HepG2 (cell line): Measurements from ENCODE around the gene FAIM2.

Experiments
- CHCHD3 ChIP-seq: sonication (generic); formaldehyde crosslinking; IDR thresholded peaks from 2 replicates; pipeline ENCODE4 v1.8.0; 2022; ENCODE audit warnings: mild to moderate bottlenecking, missing genetic modification reagents, moderate library complexity
- DNMT3B ChIP-seq: conservative IDR thresholded peaks from 2 replicates; pipeline ENCODE4 v1.6.1; 2016; ENCODE audit warnings: missing biosample characterization, control low read depth
- GABPA ChIP-seq, 2 experiments: IDR thresholded peaks; 2 replicates each; pipeline ENCODE4 v1.6.1; 2011 to 2016; ENCODE audit warnings: low read depth in 2 of 2, low read length in 1 of 2, missing biosample characterization in 1 of 2, missing genetic modification characterization in 1 of 2
- KDM1A ChIP-seq: IDR thresholded peaks from 2 replicates; pipeline ENCODE4 v1.6.1; 2016; ENCODE audit warnings: missing compliant biosample characterization
- MIER2 ChIP-seq: IDR thresholded peaks from 2 replicates; pipeline ENCODE4 v1.6.1; 2016; ENCODE audit warnings: missing biosample characterization, missing genetic modification reagents
- NFE2L2 ChIP-seq: fragments of 150-350 bp; IDR thresholded peaks from 2 replicates; pipeline ENCODE4 v1.6.1; 2014; ENCODE audit warnings: low read length
- TF ChIP-seq, protein P1 (sequence below): IDR thresholded peaks from 2 replicates; pipeline ENCODE4 v1.6.1; 2012; ENCODE audit warnings: inconsistent platforms
- TF ChIP-seq, protein P2 (sequence below): IDR thresholded peaks from 2 replicates; pipeline ENCODE4 v1.4.0; 2020; ENCODE audit warnings: mild to moderate bottlenecking, missing genetic modification reagents

DNA sequence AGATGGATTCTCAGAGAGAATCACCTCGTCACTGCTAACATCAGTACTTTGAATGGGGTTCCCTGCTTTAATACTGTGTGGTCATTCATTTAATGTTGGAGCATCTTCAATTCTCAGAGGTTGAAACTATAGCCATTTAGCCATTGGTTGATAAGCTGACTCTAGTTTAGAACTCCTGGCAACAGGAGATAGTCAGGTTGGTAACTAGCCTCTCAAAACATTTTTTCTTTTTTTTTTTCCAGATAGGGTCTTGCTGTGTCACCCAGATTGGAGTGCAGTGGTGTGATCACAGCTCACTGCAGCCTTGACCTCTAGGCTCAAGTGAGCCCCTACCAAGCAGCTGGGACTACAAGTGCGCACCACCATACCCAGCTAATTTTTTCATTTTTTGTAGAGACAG is 72.0 kb downstream of the FAIM2 start:
- TF ChIP-seq MIER2: no peak
- no peak for TF ChIP-seq KDM1A (CRISPR knock-in tag)
- TF ChIP-seq DNMT3B (CRISPR knock-in tag): no peak
- TF ChIP-seq, protein P1, sequence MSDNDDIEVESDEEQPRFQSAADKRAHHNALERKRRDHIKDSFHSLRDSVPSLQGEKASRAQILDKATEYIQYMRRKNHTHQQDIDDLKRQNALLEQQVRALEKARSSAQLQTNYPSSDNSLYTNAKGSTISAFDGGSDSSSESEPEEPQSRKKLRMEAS: no peak
- no peak for TF ChIP-seq GABPA (IDR thresholded peaks at IDR 0.05; ENCODE audit: low read depth, low read length)
- TF ChIP-seq GABPA (CRISPR knock-in tag; IDR thresholded peaks at IDR 0.05; ENCODE audit: low read depth): no peak
- TF ChIP-seq NFE2L2: no peak
- no peak for TF ChIP-seq CHCHD3
- TF ChIP-seq, protein P2, sequence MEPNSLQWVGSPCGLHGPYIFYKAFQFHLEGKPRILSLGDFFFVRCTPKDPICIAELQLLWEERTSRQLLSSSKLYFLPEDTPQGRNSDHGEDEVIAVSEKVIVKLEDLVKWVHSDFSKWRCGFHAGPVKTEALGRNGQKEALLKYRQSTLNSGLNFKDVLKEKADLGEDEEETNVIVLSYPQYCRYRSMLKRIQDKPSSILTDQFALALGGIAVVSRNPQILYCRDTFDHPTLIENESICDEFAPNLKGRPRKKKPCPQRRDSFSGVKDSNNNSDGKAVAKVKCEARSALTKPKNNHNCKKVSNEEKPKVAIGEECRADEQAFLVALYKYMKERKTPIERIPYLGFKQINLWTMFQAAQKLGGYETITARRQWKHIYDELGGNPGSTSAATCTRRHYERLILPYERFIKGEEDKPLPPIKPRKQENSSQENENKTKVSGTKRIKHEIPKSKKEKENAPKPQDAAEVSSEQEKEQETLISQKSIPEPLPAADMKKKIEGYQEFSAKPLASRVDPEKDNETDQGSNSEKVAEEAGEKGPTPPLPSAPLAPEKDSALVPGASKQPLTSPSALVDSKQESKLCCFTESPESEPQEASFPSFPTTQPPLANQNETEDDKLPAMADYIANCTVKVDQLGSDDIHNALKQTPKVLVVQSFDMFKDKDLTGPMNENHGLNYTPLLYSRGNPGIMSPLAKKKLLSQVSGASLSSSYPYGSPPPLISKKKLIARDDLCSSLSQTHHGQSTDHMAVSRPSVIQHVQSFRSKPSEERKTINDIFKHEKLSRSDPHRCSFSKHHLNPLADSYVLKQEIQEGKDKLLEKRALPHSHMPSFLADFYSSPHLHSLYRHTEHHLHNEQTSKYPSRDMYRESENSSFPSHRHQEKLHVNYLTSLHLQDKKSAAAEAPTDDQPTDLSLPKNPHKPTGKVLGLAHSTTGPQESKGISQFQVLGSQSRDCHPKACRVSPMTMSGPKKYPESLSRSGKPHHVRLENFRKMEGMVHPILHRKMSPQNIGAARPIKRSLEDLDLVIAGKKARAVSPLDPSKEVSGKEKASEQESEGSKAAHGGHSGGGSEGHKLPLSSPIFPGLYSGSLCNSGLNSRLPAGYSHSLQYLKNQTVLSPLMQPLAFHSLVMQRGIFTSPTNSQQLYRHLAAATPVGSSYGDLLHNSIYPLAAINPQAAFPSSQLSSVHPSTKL (CRISPR knock-in tag): no peak
